Urothelium cell line (cell line): ENCODE results near the gene DCBLD1.
"Not testable (repeated sequence)": the region's sequence is repeated elsewhere in the genome, so short reads cannot be mapped to it uniquely, and the experiment has no call there.

ENCODE experiments used
- DNase-seq: peaks from one replicate; pipeline ENCODE4 v3.0.0; 2011; ENCODE audit warnings: low spot score, mixed read lengths
- FAIRE-seq: peaks from 2 replicates; lab custom pipeline; 2011; peaks lifted over from hg19 to GRCh38; lab: Jason Lieb, UNC

DCBLD1 gene

GRCh38 chr6:117496383-117496990, 14.0 kb downstream of the DCBLD1 start:
- no peak for FAIRE-seq
- DNase-seq = no peak

GRCh38 chr6:117497237-117497636, 14.8 kb downstream of the DCBLD1 start:
- FAIRE-seq (no peak), DNase-seq (no peak)

GRCh38 chr6:117498159-117498558, 15.7 kb downstream of the DCBLD1 start:
- no peak for FAIRE-seq
- no peak for DNase-seq

GRCh38 chr6:117501722-117502121, 19.2 kb downstream of the DCBLD1 start:
- DNase-seq (no peak), FAIRE-seq (no peak)

GRCh38 chr6:117502580-117502979, 20.1 kb downstream of the DCBLD1 start:
- FAIRE-seq = no peak
- DNase-seq = no peak

- FAIRE-seq (no peak), DNase-seq (no peak)
Measured at GRCh38 chr6:117503211-117503610, 20.7 kb downstream of the DCBLD1 start.

- DNase-seq = no peak
- FAIRE-seq = no peak
Measured at GRCh38 chr6:117504478-117505144, 22.1 kb downstream of the DCBLD1 start.

- FAIRE-seq = no peak
Measured at GRCh38 chr6:117505311-117505710, 22.8 kb downstream of the DCBLD1 start.

GRCh38 chr6:117506180-117506835, 23.8 kb downstream of the DCBLD1 start:
- FAIRE-seq (no peak), DNase-seq (peak; percentile 23)

More at GRCh38 chr6:117505311-117505710, 22.8 kb downstream of the DCBLD1 start:
- no peak for DNase-seq

- DNase-seq = no peak
- no peak for FAIRE-seq
Measured at GRCh38 chr6:117506907-117507306, 24.4 kb downstream of the DCBLD1 start.

- FAIRE-seq (no peak), DNase-seq (no peak)
Measured at GRCh38 chr6:117508450-117508971, 26.0 kb downstream of the DCBLD1 start.

GRCh38 chr6:117509021-117509420, 26.5 kb downstream of the DCBLD1 start:
- FAIRE-seq (no peak), DNase-seq (no peak)

GRCh38 chr6:117512056-117512828, 29.8 kb downstream of the DCBLD1 start:
- FAIRE-seq (no peak), DNase-seq (no peak)

GRCh38 chr6:117512987-117513573, 30.6 kb downstream of the DCBLD1 start:
- no peak for DNase-seq
- no peak for FAIRE-seq

GRCh38 chr6:117513778-117514365, 31.4 kb downstream of the DCBLD1 start:
- DNase-seq (no peak), FAIRE-seq (no peak)

- FAIRE-seq (no peak), DNase-seq (no peak)
Measured at GRCh38 chr6:117514655-117515054, 32.2 kb downstream of the DCBLD1 start.

- FAIRE-seq = no peak
- no peak for DNase-seq
Measured at GRCh38 chr6:117515326-117515725, 32.9 kb downstream of the DCBLD1 start.

GRCh38 chr6:117517995-117518394, 35.5 kb downstream of the DCBLD1 start:
- not testable (repeated sequence) for FAIRE-seq, DNase-seq

- FAIRE-seq (no peak), DNase-seq (no peak)
Measured at GRCh38 chr6:117518870-117519269, 36.4 kb downstream of the DCBLD1 start.
